Fibroblast of the aortic adventitia (primary cell): ENCODE data around the gene PRSS8. TPM values are rescaled to one million over a fixed set of nuclear protein-coding genes. Genes with fewer than 3 reads are reported as not detected.
A peak's percentile ranks its signal among the peaks of the same experiment; 100 is the strongest.

ENCODE experiments used
- DNase-seq: peaks from one replicate; pipeline ENCODE4 v3.0.0-alpha.2; 2010; ENCODE audit warnings: low read depth
- H3K4me3 ChIP-seq: 2 replicates; pipeline ENCODE4 v1.5.1; 2011; ENCODE audit warnings: low read depth, mild to moderate bottlenecking, control low read depth, low read length, moderate library complexity
- total RNA-seq: library from RNA; depleted of rRNA; stranded (reverse); fragments of >200 nt; gene quantifications from 2 replicates; pipeline ENCODE4 v1.2.3, GENCODE V29; 2012; ENCODE audit warnings: low replicate concordance
- TF ChIP-seq, protein P1 (sequence below): IDR thresholded peaks from 2 replicates; pipeline ENCODE4 v1.5.1; 2011; ENCODE audit warnings: mild to moderate bottlenecking, low read length, control low read depth, inconsistent platforms; ENCODE audit not compliant: insufficient read depth

Gene PRSS8
- total RNA-seq, 1 donor: not detected

DNA sequence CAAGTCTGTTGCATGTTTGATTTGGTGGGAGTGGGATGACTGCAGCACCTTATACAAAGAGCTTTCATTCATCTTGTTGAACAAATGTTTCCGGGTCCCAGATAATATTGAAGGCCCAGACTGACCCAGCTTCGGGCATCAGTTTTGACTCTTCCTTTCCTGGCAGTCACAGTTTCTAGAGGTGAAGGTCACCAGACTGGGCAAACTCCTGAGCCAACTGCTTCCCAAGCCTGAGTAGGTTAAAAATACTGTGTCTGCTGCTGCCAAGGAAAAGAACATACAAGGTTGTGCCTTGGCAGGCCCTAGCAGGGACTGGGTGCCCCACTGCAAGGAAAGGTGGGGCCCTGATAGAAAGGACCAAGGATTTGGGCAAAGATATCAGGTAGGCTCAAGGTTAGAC lies 22.8 kb downstream of the PRSS8 start:
- no peak overlapping the region for H3K4me3 ChIP-seq
- TF ChIP-seq, protein P1, sequence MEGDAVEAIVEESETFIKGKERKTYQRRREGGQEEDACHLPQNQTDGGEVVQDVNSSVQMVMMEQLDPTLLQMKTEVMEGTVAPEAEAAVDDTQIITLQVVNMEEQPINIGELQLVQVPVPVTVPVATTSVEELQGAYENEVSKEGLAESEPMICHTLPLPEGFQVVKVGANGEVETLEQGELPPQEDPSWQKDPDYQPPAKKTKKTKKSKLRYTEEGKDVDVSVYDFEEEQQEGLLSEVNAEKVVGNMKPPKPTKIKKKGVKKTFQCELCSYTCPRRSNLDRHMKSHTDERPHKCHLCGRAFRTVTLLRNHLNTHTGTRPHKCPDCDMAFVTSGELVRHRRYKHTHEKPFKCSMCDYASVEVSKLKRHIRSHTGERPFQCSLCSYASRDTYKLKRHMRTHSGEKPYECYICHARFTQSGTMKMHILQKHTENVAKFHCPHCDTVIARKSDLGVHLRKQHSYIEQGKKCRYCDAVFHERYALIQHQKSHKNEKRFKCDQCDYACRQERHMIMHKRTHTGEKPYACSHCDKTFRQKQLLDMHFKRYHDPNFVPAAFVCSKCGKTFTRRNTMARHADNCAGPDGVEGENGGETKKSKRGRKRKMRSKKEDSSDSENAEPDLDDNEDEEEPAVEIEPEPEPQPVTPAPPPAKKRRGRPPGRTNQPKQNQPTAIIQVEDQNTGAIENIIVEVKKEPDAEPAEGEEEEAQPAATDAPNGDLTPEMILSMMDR: no peak
- no peak for DNase-seq

DNA sequence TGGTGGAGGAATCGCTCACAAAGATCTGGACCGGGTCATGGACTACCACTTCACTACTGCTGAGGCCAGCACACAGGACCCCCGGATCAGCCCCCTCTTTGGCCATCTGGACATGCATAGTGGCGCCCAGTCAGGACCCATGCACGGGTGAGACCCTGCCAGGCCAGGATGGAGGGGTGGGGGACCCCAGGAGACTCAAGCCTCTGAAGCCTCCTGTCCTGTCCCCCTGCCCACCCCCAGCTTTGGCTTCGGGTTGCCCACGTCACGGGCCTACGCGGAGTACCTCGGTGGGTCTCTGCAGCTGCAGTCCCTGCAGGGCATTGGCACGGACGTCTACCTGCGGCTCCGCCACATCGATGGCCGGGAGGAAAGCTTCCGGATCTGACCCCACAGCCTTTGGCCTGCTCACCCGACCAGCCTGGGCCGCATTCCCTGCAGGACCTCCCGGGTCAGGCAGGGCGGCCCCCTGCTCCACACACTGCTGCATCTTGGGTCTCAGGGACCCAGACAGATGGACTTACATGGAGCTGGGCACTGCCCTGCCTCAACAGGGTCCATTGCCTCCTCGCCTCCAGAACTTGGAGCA lies 23.6 kb downstream of the PRSS8 start:
- TF ChIP-seq, protein P1: no peak
- H3K4me3 ChIP-seq: no peak overlapping the region
- no peak for DNase-seq

DNA sequence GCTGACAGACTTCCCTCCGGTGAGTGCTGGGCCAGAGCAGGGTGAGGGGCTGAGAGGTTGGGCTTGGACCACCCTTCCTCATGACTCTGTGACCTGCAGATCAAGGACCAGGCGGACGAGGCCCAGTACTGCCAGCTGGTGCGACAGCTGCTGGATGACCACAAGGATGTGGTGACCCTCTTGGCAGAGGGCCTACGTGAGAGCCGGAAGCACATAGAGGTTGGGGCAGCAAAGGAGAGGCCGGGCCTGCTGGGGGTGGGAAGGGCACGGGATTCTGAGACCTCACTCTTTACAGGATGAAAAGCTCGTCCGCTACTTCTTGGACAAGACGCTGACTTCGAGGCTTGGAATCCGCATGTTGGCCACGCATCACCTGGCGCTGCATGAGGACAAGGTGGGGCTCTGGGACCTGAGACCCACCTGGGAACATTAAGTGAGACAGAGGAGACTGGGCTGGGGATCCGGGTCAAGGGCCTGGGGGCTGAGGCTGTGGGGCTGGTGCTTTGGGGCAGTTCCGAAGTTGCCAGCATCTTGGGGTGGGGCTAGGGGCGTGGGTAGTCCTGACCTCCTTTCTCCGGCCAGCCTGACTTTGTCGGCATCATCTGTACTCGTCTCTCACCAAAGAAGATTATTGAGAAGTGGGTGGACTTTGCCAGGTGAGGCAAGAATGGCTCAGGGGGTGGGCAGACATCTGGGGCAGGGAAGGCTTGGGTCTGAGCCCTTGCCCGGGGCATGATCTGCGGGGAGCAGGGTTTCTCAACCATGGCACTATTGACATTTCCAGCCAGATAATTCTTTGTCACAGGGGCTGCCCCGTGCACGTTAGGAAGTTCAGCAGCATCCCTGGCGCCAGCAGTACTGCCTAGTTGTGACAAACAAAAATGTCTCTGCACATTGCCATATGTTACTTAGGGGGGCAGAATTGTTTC lies 25.2 kb downstream of the PRSS8 start:
- H3K4me3 ChIP-seq: no peak overlapping the region
- no peak for DNase-seq
- TF ChIP-seq, protein P1: no peak

DNA sequence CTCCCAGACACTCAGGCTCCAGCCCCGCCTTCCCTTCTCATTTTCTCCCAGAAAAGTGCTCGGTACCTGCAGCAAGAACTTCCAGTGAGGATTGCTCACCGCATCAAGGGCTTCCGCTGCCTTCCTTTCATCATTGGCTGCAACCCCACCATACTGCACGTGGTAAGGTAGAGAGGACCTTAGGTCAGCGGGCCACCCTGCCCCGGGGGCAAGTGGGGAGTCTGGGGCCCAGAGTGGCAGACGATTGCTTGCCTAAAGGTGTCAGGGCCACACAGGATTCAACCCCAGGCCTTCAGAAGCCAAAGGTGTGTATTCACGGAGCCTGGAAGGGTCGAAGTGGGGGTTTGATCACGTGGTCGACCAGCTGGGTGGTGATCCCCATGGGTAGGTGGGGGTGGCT lies 25.9 kb downstream of the PRSS8 start:
- TF ChIP-seq, protein P1: no peak
- no peak overlapping the region for H3K4me3 ChIP-seq

DNA sequence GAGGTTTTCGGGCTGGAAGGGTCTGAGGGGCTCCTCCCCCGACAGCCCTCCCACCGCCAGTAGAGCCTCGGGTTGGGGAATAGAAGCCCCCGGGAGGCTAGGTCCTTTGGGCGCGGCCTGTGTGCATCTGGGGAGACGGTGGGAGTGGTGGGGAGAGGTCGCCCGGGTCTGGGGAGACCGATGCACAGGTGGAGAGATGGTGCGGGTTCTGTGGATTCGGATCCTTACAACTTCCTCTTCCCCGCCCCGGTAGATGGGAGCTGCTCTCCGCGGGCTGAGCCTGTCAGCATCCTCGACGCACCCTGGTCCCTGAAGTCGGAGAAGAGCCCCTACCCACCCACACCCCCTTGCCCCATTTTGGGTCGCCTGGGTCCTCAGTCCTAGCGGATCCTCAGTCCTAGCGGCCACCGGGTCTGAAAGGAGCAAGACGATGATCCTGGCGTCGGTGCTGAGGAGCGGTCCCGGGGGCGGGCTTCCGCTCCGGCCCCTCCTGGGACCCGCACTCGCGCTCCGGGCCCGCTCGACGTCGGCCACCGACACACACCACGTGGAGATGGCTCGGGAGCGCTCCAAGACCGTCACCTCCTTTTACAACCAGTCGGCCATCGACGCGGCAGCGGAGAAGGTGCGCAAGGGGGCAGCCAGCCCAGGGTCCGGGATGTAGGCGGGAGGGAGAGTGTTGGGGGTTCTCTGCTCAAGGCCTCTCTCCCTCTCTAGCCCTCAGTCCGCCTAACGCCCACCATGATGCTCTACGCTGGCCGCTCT lies 26.6 kb downstream of the PRSS8 start:
- TF ChIP-seq, protein P1: no peak
- DNase-seq: no peak
- H3K4me3 ChIP-seq: peak overlapping the region; percentile 90

More for the DNA sequence above, 25.9 kb downstream of the PRSS8 start:
- no peak for DNase-seq

DNA sequence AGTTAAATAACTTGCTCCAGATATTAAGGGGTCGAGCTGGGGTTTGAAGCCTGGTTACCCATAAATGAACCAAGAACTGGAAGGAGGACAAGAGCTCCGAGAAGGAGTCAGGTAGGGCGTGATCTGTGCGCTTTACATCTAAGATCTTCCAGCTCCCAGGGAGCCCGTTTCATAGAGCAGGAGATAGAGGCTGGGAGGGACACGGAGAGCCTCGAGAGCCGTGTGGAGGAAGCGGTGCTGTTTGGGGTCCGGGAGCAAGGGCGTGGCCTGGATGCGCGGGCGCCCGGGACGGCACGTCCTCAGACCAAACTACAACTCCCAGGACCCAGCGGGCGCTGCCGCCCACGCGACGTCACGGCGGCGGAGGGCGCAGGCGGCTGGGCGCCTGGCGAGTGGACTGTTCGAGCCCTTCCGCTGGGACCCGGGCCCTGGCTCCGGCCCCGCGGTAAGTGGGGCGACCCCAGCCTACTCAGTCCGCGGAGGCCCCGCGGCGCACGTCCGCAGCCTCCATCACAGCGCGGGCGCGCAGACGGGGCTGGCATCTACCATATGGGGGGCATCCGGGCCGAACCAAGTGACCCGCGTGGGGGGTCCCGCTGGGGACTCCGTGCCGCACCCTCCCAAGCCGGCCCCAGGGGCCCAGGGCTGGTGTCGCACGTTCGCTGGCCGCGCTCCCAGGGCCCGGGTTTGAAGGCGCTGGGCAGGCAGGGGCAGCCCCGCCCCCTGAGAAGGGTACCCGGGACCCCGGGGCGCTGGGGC lies 27.3 kb downstream of the PRSS8 start, which contains the start of gene BCKDK:
Gene BCKDK, plus strand, starts transcription at position 352 of the 759 bp plus-strand sequence. CDS start 838 bp downstream, outside the sequence.
- TF ChIP-seq, protein P1: no peak
- peak; percentile 62 for DNase-seq

More for the DNA sequence above, 27.3 kb downstream of the PRSS8 start, which contains the start of gene BCKDK:
- peak within 1 kb of the TSS; percentile 90 for H3K4me3 ChIP-seq
